C4-2B (cell line): Measurements from ENCODE around the gene SERPINA6.

Experiments
- CTCF ChIP-seq: fragments of 450-650 bp; conservative IDR thresholded peaks from 2 replicates; pipeline ENCODE4 v1.5.1; 2017; ENCODE audit warnings: mild to moderate bottlenecking
- ZFX ChIP-seq: fragments of 450-650 bp; IDR thresholded peaks from 2 replicates; pipeline ENCODE4 v1.6.1; 2017

- TF ChIP-seq CTCF (no peak), ZFX (no peak)
These were observed 45.8 kb upstream of the SERPINA6 start for GRCh38 chr14:94368956-94369355.
